Naive thymus-derived CD4-positive, alpha-beta T cell (primary cell): Measurements from ENCODE around the gene FHIT. TPM values are rescaled to one million over a fixed set of nuclear protein-coding genes. Genes with fewer than 3 reads are reported as not detected.

ENCODE experiments used
- ATAC-seq: fragments of 150-1000 bp; cut with Tn5 transposase; 2 replicates; pipeline ENCODE4 v1.10.0; 2021; ENCODE audit warnings: mild to moderate bottlenecking, moderate library complexity
- CTCF ChIA-PET: fragments of 350-600 bp; sonication (Branson Sonifier 250); formaldehyde crosslinking; loops from one replicate; lab custom pipeline; 2021; ENCODE audit warnings: antibody characterized with exemption; lab: Charles Lee
- POLR2A ChIA-PET: fragments of 350-600 bp; sonication (Branson Sonifier 250); formaldehyde crosslinking; loops from one replicate; lab custom pipeline; 2021; ENCODE audit warnings: antibody characterized with exemption, inconsistent platforms; lab: Charles Lee
- DNase-seq, 9 donors: peaks; one replicate each; pipeline versions ENCODE4 v3.0.0 to v3.0.0-alpha.2; 2020 to 2022; ENCODE audit warnings: mixed read lengths in 1 of 9
- H3K27ac ChIP-seq: one replicate; pipeline ENCODE4 v1.7.0; 2013; ENCODE audit warnings: mild to moderate bottlenecking, low read depth, low read length, moderate library complexity
- H3K27me3 ChIP-seq, 2 donors: one replicate each; pipeline ENCODE4 v1.7.0; 2013; ENCODE audit warnings: low read length in 2 of 2, mild to moderate bottlenecking in 2 of 2, moderate library complexity in 2 of 2; ENCODE audit not compliant: control insufficient read depth in 2 of 2, insufficient read depth in 2 of 2
- H3K36me3 ChIP-seq, 3 experiments: 1 replicate in 2 of 3; 2 replicates in 1 of 3; pipeline ENCODE4 v1.7.0; 2013; ENCODE audit warnings: low read length in 3 of 3, mild to moderate bottlenecking in 3 of 3, moderate library complexity in 1 of 3; ENCODE audit not compliant: insufficient read depth in 3 of 3, control insufficient read depth in 2 of 3
- H3K4me1 ChIP-seq, 2 donors: one replicate each; pipeline ENCODE4 v1.7.0; 2013; ENCODE audit warnings: low read length in 2 of 2, mild to moderate bottlenecking in 2 of 2, moderate library complexity in 1 of 2; ENCODE audit not compliant: control insufficient read depth in 2 of 2, insufficient read depth in 2 of 2
- H3K4me3 ChIP-seq: 2 replicates; pipeline ENCODE4 v1.7.0; 2013; ENCODE audit warnings: mild to moderate bottlenecking, low read length
- H3K9me3 ChIP-seq, 3 experiments: 1 replicate in 2 of 3; 2 replicates in 1 of 3; pipeline ENCODE4 v1.7.0; 2013; ENCODE audit warnings: low read length in 3 of 3; ENCODE audit not compliant: control insufficient read depth in 2 of 3
- H3K27ac Mint-ChIP-seq, 9 donors: one replicate each; pipeline ENCODE4 v1.8.0; 2020 to 2022; ENCODE audit warnings: mixed read lengths in 9 of 9, mild to moderate bottlenecking in 8 of 9, moderate library complexity in 5 of 9, inconsistent platforms in 2 of 9
- H3K27me3 Mint-ChIP-seq, 5 donors: one replicate each; pipeline ENCODE4 v1.8.0; 2021 to 2022; ENCODE audit warnings: mixed read lengths in 5 of 5, mild to moderate bottlenecking in 1 of 5
- H3K36me3 Mint-ChIP-seq, 5 donors: one replicate each; pipeline ENCODE4 v1.8.0; 2020 to 2022; ENCODE audit warnings: mixed read lengths in 5 of 5, mild to moderate bottlenecking in 3 of 5, inconsistent platforms in 1 of 5
- H3K4me1 Mint-ChIP-seq, 7 donors: one replicate each; pipeline ENCODE4 v1.8.0; 2020 to 2022; ENCODE audit warnings: mixed read lengths in 7 of 7, mild to moderate bottlenecking in 3 of 7, inconsistent platforms in 1 of 7
- H3K4me3 Mint-ChIP-seq, 10 donors: one replicate each; pipeline ENCODE4 v1.8.0; 2020 to 2022; ENCODE audit warnings: mild to moderate bottlenecking in 10 of 10, mixed read lengths in 10 of 10, moderate library complexity in 6 of 10, inconsistent platforms in 2 of 10
- H3K9me3 Mint-ChIP-seq, 11 donors: one replicate each; pipeline ENCODE4 v1.8.0; 2020 to 2022; ENCODE audit warnings: mixed read lengths in 11 of 11, mild to moderate bottlenecking in 4 of 11, inconsistent platforms in 1 of 11, moderate library complexity in 1 of 11
- intact Hi-C, 2 donors: fragments of 100-400 bp; cut with micrococcal nuclease; formaldehyde crosslinking; loops; one replicate each; pipeline ENCODE4 v1.15.1; 2023
- polyA plus RNA-seq, 2 donors: library from polyadenylated mRNA; unstranded; fragments of 300-500 nt; fragmentation: Illumina TruSeq; gene quantifications; one replicate each; pipeline ENCODE4 v1.2.3, GENCODE V29; 2021
- total RNA-seq, 6 experiments: library from RNA in 5 of 6; stranded (reverse) in 5 of 6; gene quantifications; 1 replicate in 5 of 6; 2 replicates in 1 of 6; pipeline ENCODE4 v1.2.3 and lab custom pipeline; 2021 to 2026

Gene FHIT
- total and polyA plus RNA-seq, 7 experiments from 2014 or later: 51.2 to 230 (median 152) TPM

DNA sequence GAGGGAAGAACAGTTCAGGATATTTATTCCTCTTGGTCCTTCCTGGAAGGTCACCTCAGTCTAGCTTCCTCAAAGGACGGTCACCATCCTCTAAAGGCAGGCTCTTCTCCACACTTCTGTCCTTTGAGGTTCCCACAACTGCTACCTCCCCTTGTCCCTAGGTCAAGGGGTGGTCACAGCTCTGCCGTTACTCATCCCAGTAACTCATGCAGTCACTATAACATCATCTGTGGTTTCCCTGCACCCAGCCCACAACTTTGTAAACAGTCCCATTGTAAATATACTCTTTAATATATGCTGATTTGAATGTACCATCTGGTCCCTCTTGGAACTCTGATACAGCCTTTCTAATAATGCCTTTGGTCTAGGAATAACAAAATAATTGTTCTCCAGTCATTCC, 887.4 kb downstream of the FHIT start:
- Histone ChIP-seq H3K4me3 (no peak overlapping the region), H3K9me3 (no peaks in the 10 kb centered on the region), H3K36me3 (no peaks in the 10 kb centered on the region), H3K27me3 (no peaks in the 10 kb centered on the region), H3K27ac (no peak overlapping the region), H3K4me1 (no peaks in the 10 kb centered on the region)
- H3K4me3 Mint-ChIP-seq: no peak overlapping the region
- peaks cover 0 to 11% (median 2%) of the 10 kb centered on the region in 5 donors for H3K36me3 Mint-ChIP-seq
- H3K27me3 Mint-ChIP-seq: peaks cover 0 to 3% (median 0%) of the 10 kb centered on the region in 5 donors
- H3K9me3 Mint-ChIP-seq: peaks cover 0 to 11% (median 0%) of the 10 kb centered on the region in 11 donors
- intact Hi-C loops: no loop called here
- DNase-seq: no peak
- H3K27ac Mint-ChIP-seq: peak overlapping the region in 1 of 9 donors; percentile 34
- ATAC-seq: peak; percentile 52
- H3K4me1 Mint-ChIP-seq: peaks cover 0 to 16% (median 0%) of the 10 kb centered on the region in 7 donors
- CTCF ChIA-PET: no interaction called here
- POLR2A ChIA-PET: no interaction called here

DNA sequence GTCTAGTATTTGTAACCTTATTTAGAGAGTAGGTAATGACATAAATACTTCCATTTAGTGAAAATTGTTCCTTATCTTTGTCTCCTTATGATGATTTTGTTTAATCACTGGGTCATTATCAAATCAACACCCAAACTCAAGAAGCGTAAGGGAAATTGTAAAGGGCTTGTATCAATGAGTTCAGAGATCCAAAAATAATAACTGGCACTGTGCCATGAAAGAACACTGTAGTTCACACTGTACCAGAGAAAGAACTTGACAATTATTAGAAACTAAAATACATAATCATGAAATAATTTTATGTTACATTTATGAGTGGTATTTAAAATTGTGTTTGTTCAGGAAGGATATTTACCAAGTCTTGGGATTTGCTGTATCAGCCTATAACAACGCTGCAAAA, 895.4 kb downstream of the FHIT start:
- ChIA-PET POLR2A (interaction anchor here (0.6 kb wide), 1 partner anchor 36 kb away, joined by 3 read pairs; no protein-coding TSS in a partner anchor), CTCF (interaction anchor here (0.7 kb wide), 1 partner anchor 13 kb away, joined by 4 read pairs; no protein-coding TSS in a partner anchor)
- Mint-ChIP-seq H3K4me3 (no peak overlapping the region), H3K27me3 (no peaks in the 10 kb centered on the region), H3K36me3 (peaks cover 0 to 15% (median 0%) of the 10 kb centered on the region in 5 donors), H3K27ac (no peak overlapping the region), H3K9me3 (peaks cover 0 to 16% (median 1%) of the 10 kb centered on the region in 11 donors), H3K4me1 (peaks cover 0 to 4% (median 0%) of the 10 kb centered on the region in 7 donors)
- no peak overlapping the region for H3K4me3 ChIP-seq
- ATAC-seq (no peak), DNase-seq (no peak)
- H3K27ac ChIP-seq: no peak overlapping the region
- no peaks in the 10 kb centered on the region for H3K27me3 ChIP-seq
- no peaks in the 10 kb centered on the region for H3K36me3 ChIP-seq
- no peaks in the 10 kb centered on the region for H3K4me1 ChIP-seq
- intact Hi-C loops: no loop called here
- H3K9me3 ChIP-seq: no peaks in the 10 kb centered on the region

DNA sequence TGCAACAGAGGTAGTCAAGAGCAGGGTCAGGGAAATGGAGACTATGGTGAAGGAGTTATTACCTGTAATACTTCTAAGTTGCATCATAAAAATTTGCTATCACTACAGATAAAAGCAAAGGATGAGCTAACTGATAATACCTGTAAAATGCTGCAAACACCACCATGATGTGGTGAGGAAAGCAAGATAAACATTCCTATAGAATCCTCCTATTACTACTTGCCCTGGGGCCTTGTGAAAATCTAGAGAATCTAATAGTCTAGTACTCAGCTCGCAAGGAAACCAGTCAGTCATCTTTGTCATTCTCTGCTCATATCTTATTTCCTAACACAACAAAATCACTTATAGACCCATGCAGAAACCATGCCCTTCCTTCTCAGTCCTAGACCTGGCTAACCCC, 899.8 kb downstream of the FHIT start:
- Mint-ChIP-seq H3K27me3 (no peaks in the 10 kb centered on the region), H3K4me1 (peaks cover 0 to 2% (median 0%) of the 10 kb centered on the region in 7 donors), H3K4me3 (no peak overlapping the region), H3K9me3 (peaks cover 0 to 4% (median 0%) of the 10 kb centered on the region in 11 donors), H3K27ac (no peak overlapping the region), H3K36me3 (peaks cover 0 to 4% (median 0%) of the 10 kb centered on the region in 5 donors)
- no peaks in the 10 kb centered on the region for H3K27me3 ChIP-seq
- intact Hi-C loops: no loop called here
- H3K4me1 ChIP-seq: no peaks in the 10 kb centered on the region
- DNase-seq (no peak), ATAC-seq (no peak)
- ChIA-PET POLR2A (interaction anchor here (0.6 kb wide), 1 partner anchor 20 kb away, joined by 3 read pairs; no protein-coding TSS in a partner anchor), CTCF (no interaction called here)
- H3K9me3 ChIP-seq: no peaks in the 10 kb centered on the region
- H3K27ac ChIP-seq: no peak overlapping the region
- H3K36me3 ChIP-seq: no peaks in the 10 kb centered on the region
- no peak overlapping the region for H3K4me3 ChIP-seq

DNA sequence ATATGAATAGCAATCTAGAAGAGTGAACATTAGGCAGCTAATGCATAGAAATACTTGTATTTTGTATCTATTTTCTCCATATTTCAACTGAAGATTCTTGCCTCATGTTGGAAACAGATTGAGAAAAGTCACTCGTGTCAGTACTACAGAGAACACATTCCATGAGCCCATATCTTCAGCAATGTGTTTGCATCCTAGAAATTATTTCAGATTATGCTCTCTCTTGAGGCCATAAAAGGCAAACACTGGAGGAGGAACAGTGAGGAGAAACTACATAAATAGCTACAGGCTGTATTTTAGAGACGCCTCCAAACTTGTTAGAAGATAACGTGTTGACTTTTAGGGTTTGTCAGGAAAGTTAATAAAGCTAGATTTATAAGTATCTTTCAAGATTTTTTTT, 906.9 kb downstream of the FHIT start:
- Mint-ChIP-seq H3K9me3 (peaks cover 0 to 12% (median 0%) of the 10 kb centered on the region in 11 donors), H3K36me3 (peaks cover 0 to 5% (median 0%) of the 10 kb centered on the region in 5 donors), H3K4me1 (no peaks in the 10 kb centered on the region), H3K27ac (no peak overlapping the region), H3K4me3 (no peak overlapping the region), H3K27me3 (no peaks in the 10 kb centered on the region)
- POLR2A ChIA-PET: interaction anchor here (0.7 kb wide), 1 partner anchor 249 kb away, joined by 3 read pairs; no protein-coding TSS in a partner anchor
- Histone ChIP-seq H3K36me3 (no peaks in the 10 kb centered on the region), H3K9me3 (no peaks in the 10 kb centered on the region), H3K27me3 (no peaks in the 10 kb centered on the region), H3K4me3 (no peak overlapping the region), H3K4me1 (no peaks in the 10 kb centered on the region), H3K27ac (no peak overlapping the region)
- DNase-seq (no peak), ATAC-seq (no peak)
- intact Hi-C loops: no loop called here
- CTCF ChIA-PET: no interaction called here

DNA sequence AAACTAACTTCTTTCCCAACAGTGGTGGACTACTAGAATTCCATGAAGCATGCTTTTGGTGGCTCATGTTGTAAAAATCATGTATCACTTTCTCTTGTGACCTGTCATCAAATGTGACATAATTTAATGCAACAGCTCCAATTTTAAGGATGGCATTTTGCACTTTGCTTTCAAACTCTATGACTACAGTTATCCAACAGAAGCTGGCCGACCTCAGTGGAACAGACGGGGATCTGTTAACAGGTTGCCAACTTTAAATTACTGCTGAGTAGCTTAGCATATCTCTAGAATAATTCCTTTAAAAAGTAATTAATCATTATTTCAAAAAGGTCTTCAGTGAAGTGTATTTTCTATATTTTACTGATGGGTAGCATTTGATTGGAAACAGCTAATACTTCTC, 907.4 kb downstream of the FHIT start:
- ATAC-seq (no peak), DNase-seq (no peak)
- no peaks in the 10 kb centered on the region for H3K4me1 Mint-ChIP-seq
- peaks cover 0 to 12% (median 0%) of the 10 kb centered on the region in 11 donors for H3K9me3 Mint-ChIP-seq
- H3K36me3 Mint-ChIP-seq: peaks cover 0 to 5% (median 0%) of the 10 kb centered on the region in 5 donors
- H3K36me3 ChIP-seq: no peaks in the 10 kb centered on the region
- H3K4me1 ChIP-seq: no peaks in the 10 kb centered on the region
- ChIA-PET POLR2A (interaction anchor here (0.7 kb wide), 1 partner anchor 316 kb away, joined by 3 read pairs; no protein-coding TSS in a partner anchor), CTCF (no interaction called here)
- intact Hi-C loops: no loop called here
- H3K27me3 Mint-ChIP-seq: no peaks in the 10 kb centered on the region
- H3K4me3 Mint-ChIP-seq: no peak overlapping the region
- no peaks in the 10 kb centered on the region for H3K27me3 ChIP-seq
- H3K27ac Mint-ChIP-seq: no peak overlapping the region
- H3K27ac ChIP-seq: no peak overlapping the region
- no peak overlapping the region for H3K4me3 ChIP-seq
- H3K9me3 ChIP-seq: no peaks in the 10 kb centered on the region

DNA sequence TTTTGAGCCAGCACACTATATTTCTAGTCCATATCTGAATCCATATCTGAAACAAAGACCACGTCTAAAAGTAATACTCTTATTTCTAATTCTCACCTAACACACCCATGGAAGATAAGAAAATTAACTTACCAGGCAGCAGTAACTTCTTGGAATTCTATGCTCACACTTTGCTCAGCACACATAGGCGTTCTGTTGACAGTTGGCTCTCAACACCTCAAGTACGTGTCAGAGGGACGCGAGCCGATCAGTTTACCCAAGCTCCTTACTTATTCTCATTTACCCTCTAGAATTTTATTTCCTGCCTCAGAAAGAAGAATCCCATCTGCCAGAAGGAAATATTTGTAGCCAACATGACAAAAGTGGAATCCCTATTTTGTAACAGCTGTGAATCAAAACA, 911.9 kb downstream of the FHIT start:
- H3K36me3 ChIP-seq: no peaks in the 10 kb centered on the region
- no peaks in the 10 kb centered on the region for H3K4me1 ChIP-seq
- intact Hi-C loops: no loop called here
- Mint-ChIP-seq H3K4me1 (peaks cover 0 to under 1% (median 0%) of the 10 kb centered on the region in 7 donors), H3K27me3 (no peaks in the 10 kb centered on the region), H3K9me3 (peaks cover 0 to 17% (median 0%) of the 10 kb centered on the region in 11 donors), H3K4me3 (no peak overlapping the region), H3K36me3 (peaks cover 0 to 9% (median 0%) of the 10 kb centered on the region in 5 donors), H3K27ac (no peak overlapping the region)
- H3K27me3 ChIP-seq: no peaks in the 10 kb centered on the region
- ChIA-PET CTCF (no interaction called here), POLR2A (no interaction called here)
- H3K9me3 ChIP-seq: no peaks in the 10 kb centered on the region
- no peak overlapping the region for H3K4me3 ChIP-seq
- H3K27ac ChIP-seq: no peak overlapping the region
- ATAC-seq (no peak), DNase-seq (no peak)

DNA sequence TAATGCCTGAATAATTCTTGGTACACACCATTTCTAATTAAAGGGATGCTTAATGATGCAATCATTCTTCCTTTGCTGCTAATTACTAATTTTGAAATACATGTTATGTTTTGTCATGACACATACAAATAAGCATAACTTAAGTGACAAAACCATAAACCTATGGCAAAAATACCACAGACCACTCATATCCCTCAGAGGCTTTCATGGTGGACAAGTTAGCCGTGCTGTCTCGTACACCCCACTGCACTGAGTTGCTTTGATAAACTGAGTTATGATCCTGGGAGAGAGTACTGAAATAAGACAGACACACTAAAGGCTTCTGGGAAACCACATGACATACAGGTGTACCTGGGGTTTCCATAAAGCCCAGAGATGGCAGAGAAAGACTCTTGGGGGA, 913.8 kb downstream of the FHIT start:
- no peaks in the 10 kb centered on the region for H3K36me3 ChIP-seq
- Mint-ChIP-seq H3K4me1 (peaks cover 5 to 13% (median 9%) of the 10 kb centered on the region in 7 donors), H3K27ac (no peak overlapping the region), H3K9me3 (peaks cover 0 to 21% (median 0%) of the 10 kb centered on the region in 11 donors), H3K27me3 (no peaks in the 10 kb centered on the region), H3K4me3 (peak overlapping the region in 1 of 10 donors; percentile 18), H3K36me3 (peaks cover 0 to 12% (median 0%) of the 10 kb centered on the region in 5 donors)
- intact Hi-C loops: no loop called here
- POLR2A ChIA-PET: no interaction called here
- CTCF ChIA-PET: no interaction called here
- DNase-seq: no peak
- no peaks in the 10 kb centered on the region for H3K4me1 ChIP-seq
- no peaks in the 10 kb centered on the region for H3K9me3 ChIP-seq
- H3K27ac ChIP-seq: no peak overlapping the region
- H3K27me3 ChIP-seq: no peaks in the 10 kb centered on the region
- no peak for ATAC-seq
- H3K4me3 ChIP-seq: no peak overlapping the region
